K562 (cell line): ENCODE results near the gene DKKL1. TPM values are rescaled to one million over a fixed set of nuclear protein-coding genes. Genes with fewer than 3 reads are reported as not detected.

ENCODE experiments used
- BRD9 ChIP-seq: fragments of 450-650 bp; IDR thresholded peaks from 2 replicates; pipeline ENCODE4 v1.6.1; 2018; ENCODE audit warnings: low read depth; ENCODE audit not compliant: partially characterized antibody
- CHAMP1 ChIP-seq: fragments of 450-650 bp; IDR thresholded peaks from 2 replicates; pipeline ENCODE4 v1.6.1; 2016; ENCODE audit warnings: mild to moderate bottlenecking
- CUX1 ChIP-seq: fragments of 200-800 bp; sonication (Bioruptor generic); IDR thresholded peaks from 2 replicates; pipeline ENCODE4 v1.6.1; 2016; ENCODE audit warnings: missing genetic modification characterization, missing compliant biosample characterization
- FOXA1 ChIP-seq: fragments of 450-650 bp; IDR thresholded peaks from 2 replicates; pipeline ENCODE4 v1.6.1; 2016; ENCODE audit warnings: mild to moderate bottlenecking, borderline replicate concordance
- NR3C1 ChIP-seq: sonication (generic); formaldehyde crosslinking; IDR thresholded peaks from 2 replicates; pipeline ENCODE4 v1.8.1; 2022; ENCODE audit warnings: missing genetic modification reagents
- POLR2A ChIP-seq: fragments of 450-650 bp; conservative IDR thresholded peaks from 2 replicates; pipeline ENCODE4 v1.6.1; 2016
- SFPQ ChIP-seq: fragments of 200-400 bp; formaldehyde crosslinking; IDR thresholded peaks from 2 replicates; pipeline ENCODE4 v1.6.1; 2017; ENCODE audit warnings: mild to moderate bottlenecking, low read depth, low read length, moderate library complexity
- ZBTB26 ChIP-seq: fragments of 450-650 bp; formaldehyde crosslinking; IDR thresholded peaks from 2 replicates; pipeline ENCODE4 v1.4.0; 2022; ENCODE audit warnings: missing genetic modification characterization
- ZNF584 ChIP-seq: fragments of 200-800 bp; sonication (Bioruptor generic); IDR thresholded peaks from 2 replicates; pipeline ENCODE4 v1.6.1; 2016; ENCODE audit warnings: low read depth, mild to moderate bottlenecking, missing genetic modification characterization, missing compliant biosample characterization
- polyA plus RNA-seq, 8 experiments: library from polyadenylated mRNA; depleted of rRNA in 4 of 8; stranded (reverse) in 5 of 8; unstranded in 3 of 8; fragments of >200 nt; fragmentation: Nextera tagmentation in 2 of 8; fragmentation: Illumina TruSeq in 1 of 8; extraction: Ambion mirVana in 2 of 8; extraction: Trizol in 1 of 8; gene quantifications; 2 replicates each; pipeline versions ENCODE4 v1.2.1 to v1.2.3, GENCODE V29; 2011 to 2014; ENCODE audit warnings: inconsistent platforms in 1 of 8, missing spikeins in 1 of 8
- total RNA-seq, 7 experiments: library from RNA; depleted of rRNA in 6 of 7; stranded (reverse); fragments of >200 nt in 6 of 7; fragmentation: Illumina TruSeq in 2 of 7; extraction: Trizol in 2 of 7; gene quantifications; 2 replicates each; pipeline versions ENCODE4 v1.2.1 to v1.2.3, GENCODE V29; 2011 to 2021; ENCODE audit warnings: low replicate concordance in 1 of 7
- TF ChIP-seq, protein P1 (sequence below): conservative IDR thresholded peaks from 2 replicates; pipeline ENCODE4 v1.6.1; 2011; ENCODE audit warnings: low read depth, mild to moderate bottlenecking, low read length; ENCODE audit not compliant: control insufficient read depth
- TF ChIP-seq, protein P2 (sequence below): fragments of 250-450 bp; sonication (Bioruptor Pico); IDR thresholded peaks from 2 replicates; pipeline ENCODE4 v1.8.0; 2022; ENCODE audit warnings: inconsistent platforms

The DKKL1 gene
- total and polyA plus RNA-seq, 9 of the 15 experiments (the other 6 are each of a cell fraction or from before 2014, with no cell fraction given): 0.15 to 1.7 (median 0.52) TPM

GRCh38 chr19:49423071-49423984 lies 59.7 kb downstream of the DKKL1 start, which contains the start of gene PTH2 (continued):
- TF ChIP-seq, protein P1, sequence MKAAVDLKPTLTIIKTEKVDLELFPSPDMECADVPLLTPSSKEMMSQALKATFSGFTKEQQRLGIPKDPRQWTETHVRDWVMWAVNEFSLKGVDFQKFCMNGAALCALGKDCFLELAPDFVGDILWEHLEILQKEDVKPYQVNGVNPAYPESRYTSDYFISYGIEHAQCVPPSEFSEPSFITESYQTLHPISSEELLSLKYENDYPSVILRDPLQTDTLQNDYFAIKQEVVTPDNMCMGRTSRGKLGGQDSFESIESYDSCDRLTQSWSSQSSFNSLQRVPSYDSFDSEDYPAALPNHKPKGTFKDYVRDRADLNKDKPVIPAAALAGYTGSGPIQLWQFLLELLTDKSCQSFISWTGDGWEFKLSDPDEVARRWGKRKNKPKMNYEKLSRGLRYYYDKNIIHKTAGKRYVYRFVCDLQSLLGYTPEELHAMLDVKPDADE: no peak
- no peak for TF ChIP-seq CHAMP1
- peak; percentile 74; the same call in 1 of the 2 replicates for TF ChIP-seq ZBTB26 (CRISPR knock-in tag)
- TF ChIP-seq NR3C1 (CRISPR knock-in tag): no peak
- no peak for TF ChIP-seq CUX1
- TF ChIP-seq POLR2A: no peak
- no peak for TF ChIP-seq ZNF584 (CRISPR knock-in tag)
- TF ChIP-seq, protein P2, sequence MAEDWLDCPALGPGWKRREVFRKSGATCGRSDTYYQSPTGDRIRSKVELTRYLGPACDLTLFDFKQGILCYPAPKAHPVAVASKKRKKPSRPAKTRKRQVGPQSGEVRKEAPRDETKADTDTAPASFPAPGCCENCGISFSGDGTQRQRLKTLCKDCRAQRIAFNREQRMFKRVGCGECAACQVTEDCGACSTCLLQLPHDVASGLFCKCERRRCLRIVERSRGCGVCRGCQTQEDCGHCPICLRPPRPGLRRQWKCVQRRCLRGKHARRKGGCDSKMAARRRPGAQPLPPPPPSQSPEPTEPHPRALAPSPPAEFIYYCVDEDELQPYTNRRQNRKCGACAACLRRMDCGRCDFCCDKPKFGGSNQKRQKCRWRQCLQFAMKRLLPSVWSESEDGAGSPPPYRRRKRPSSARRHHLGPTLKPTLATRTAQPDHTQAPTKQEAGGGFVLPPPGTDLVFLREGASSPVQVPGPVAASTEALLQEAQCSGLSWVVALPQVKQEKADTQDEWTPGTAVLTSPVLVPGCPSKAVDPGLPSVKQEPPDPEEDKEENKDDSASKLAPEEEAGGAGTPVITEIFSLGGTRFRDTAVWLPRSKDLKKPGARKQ (CRISPR knock-in tag): no peak
- TF ChIP-seq FOXA1: no peak
- TF ChIP-seq SFPQ: no peak
- peak; percentile 36 for TF ChIP-seq BRD9
